SH-SY5Y (cell line): ENCODE results near the gene MAN1C1.
A peak's percentile ranks its signal among the peaks of the same experiment; 100 is the strongest.

Experiments
- GATA2 ChIP-seq: IDR thresholded peaks from 2 replicates; pipeline ENCODE4 v1.6.1; 2011; ENCODE audit warnings: mild to moderate bottlenecking, low read depth, low read length
- GATA3 ChIP-seq: IDR thresholded peaks from 2 replicates; pipeline ENCODE4 v1.6.1; 2011; ENCODE audit warnings: low read depth, mild to moderate bottlenecking, low read length, moderate library complexity

DNA sequence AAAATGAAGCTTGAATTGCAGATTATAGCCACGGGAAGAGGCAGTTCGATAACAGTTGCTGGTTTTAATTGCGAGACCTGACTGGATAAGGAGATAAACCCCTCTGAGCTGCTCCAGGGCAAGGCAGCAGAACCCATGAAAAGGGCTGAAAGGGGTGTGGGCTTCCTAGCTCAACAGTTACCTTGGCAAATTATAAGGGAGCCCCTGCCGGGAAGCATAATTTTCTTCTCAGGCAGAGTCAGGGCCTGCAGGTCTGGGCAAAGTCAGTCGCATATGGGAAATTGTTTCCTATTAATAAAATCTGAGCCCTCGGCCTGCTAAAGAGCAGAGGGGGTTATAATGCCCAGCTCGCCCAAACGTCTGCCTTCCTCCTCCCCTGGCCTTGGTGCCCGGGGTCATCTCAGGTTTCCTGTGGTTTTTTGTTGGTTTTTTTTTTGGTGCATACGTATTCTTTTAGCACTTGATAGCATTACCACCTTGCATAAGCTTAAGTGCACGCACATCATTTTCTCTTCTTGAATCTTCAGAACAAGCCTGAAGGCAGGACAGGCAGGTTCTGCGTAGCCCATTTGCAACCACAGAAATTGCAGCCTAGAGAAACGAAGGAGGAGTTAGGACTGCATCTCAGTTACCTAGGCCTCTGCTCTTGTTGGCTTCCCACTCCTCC, 149.5 kb downstream of the MAN1C1 start:
- peak; percentile 60 for TF ChIP-seq GATA2
- TF ChIP-seq GATA3, result no peak
